GM06990 (cell line): ENCODE measurements around the gene SYT8.
"Not testable (repeated sequence)": the region's sequence is repeated elsewhere in the genome, so short reads cannot be mapped to it uniquely, and the experiment has no call there.

ENCODE experiments used
- DNase-seq: peaks from one replicate; pipeline ENCODE4 v3.0.0-alpha.2; 2011; ENCODE audit not compliant: insufficient read length; ENCODE audit errors: extremely low read depth
- H3K27me3 ChIP-seq: replicated peaks from 2 replicates; pipeline ENCODE4 v1.6.0; 2011; ENCODE audit warnings: low read length; ENCODE audit not compliant: control insufficient read depth, insufficient read depth
- H3K36me3 ChIP-seq: 2 replicates; pipeline ENCODE4 v1.5.1; 2011; ENCODE audit warnings: low read length; ENCODE audit not compliant: control insufficient read depth, insufficient read depth
- H3K4me3 ChIP-seq: replicated peaks from 2 replicates; pipeline ENCODE4 v1.5.1; 2011; ENCODE audit warnings: low read depth, mild to moderate bottlenecking, control low read depth, low read length
- CTCF ChIP-seq: IDR thresholded peaks from 2 replicates; pipeline ENCODE4 v1.5.1; 2011; ENCODE audit warnings: low read length, control low read depth, mild to moderate bottlenecking, inconsistent platforms; ENCODE audit not compliant: insufficient read depth, poor library complexity, severe bottlenecking

The SYT8 gene

GRCh38 chr11:1872267-1872985 lies 37.6 kb downstream of the SYT8 start:
- Histone ChIP-seq H3K4me3 (no peak overlapping the region), H3K36me3 (peaks cover 14% of the 10 kb centered on the region), H3K27me3 (no peaks in the 10 kb centered on the region)
- no peak for TF ChIP-seq CTCF
- DNase-seq, result no peak

GRCh38 chr11:1873048-1873812 lies 38.4 kb downstream of the SYT8 start:
- peaks cover 14% of the 10 kb centered on the region for H3K36me3 ChIP-seq
- no peak for TF ChIP-seq CTCF
- no peak for DNase-seq
- no peaks in the 10 kb centered on the region for H3K27me3 ChIP-seq
- H3K4me3 ChIP-seq, result no peak overlapping the region

GRCh38 chr11:1873813-1874150 lies 39.0 kb downstream of the SYT8 start:
- DNase-seq, H3K4me3 ChIP-seq: not testable (repeated sequence)
- H3K36me3 ChIP-seq, result peaks cover 11% of the 10 kb centered on the region

GRCh38 chr11:1874441-1875092 lies 39.8 kb downstream of the SYT8 start:
- not testable (repeated sequence) for H3K36me3 ChIP-seq, DNase-seq, H3K27me3 ChIP-seq, H3K4me3 ChIP-seq

More at GRCh38 chr11:1873813-1874150, 39.0 kb downstream of the SYT8 start:
- not testable (repeated sequence) for H3K27me3 ChIP-seq

GRCh38 chr11:1875093-1875850 lies 40.5 kb downstream of the SYT8 start:
- H3K36me3 ChIP-seq, result peaks cover 14% of the 10 kb centered on the region
- DNase-seq, result no peak
- TF ChIP-seq CTCF, result no peak
- no peaks in the 10 kb centered on the region for H3K27me3 ChIP-seq
- H3K4me3 ChIP-seq, result no peak overlapping the region

- H3K4me3 ChIP-seq, result not testable (repeated sequence)
These were observed 41.1 kb downstream of the SYT8 start for GRCh38 chr11:1875851-1876301.

More at GRCh38 chr11:1875851-1876301, 41.1 kb downstream of the SYT8 start:
- H3K36me3 ChIP-seq, result peaks cover 16% of the 10 kb centered on the region
- not testable (repeated sequence) for H3K27me3 ChIP-seq, DNase-seq
